ENCODE measurements around the gene TNNC2.

- TF ChIP-seq CTCF (IDR thresholded peaks at IDR 0.05): no peak
- no peak for TF ChIP-seq POLR2A (IDR thresholded peaks at IDR 0.05)
Observed at GRCh38 chr20:45867819-45868176, 40.7 kb upstream of the TNNC2 start.

Measured in adrenal gland (tissue), 5 donors.